Smooth muscle cell (in vitro differentiated cells): ENCODE measurements around the gene INO80B. TPM values are rescaled to one million over a fixed set of nuclear protein-coding genes. Genes with fewer than 3 reads are reported as not detected.

Experiments used
- DNase-seq: peaks from one replicate; lab custom pipeline; 2025; ENCODE audit not compliant: unreplicated experiment; lab: John Stamatoyannopoulos, UW
- H2AFZ ChIP-seq: fragments of 200-600 bp; sonication (generic); 2 replicates; pipeline ENCODE4 v1.6.0; 2016; ENCODE audit warnings: antibody characterized with exemption, low read depth, mild to moderate bottlenecking
- H3F3A ChIP-seq: fragments of 200-600 bp; sonication (generic); 2 replicates; pipeline ENCODE4 v1.6.0; 2017; ENCODE audit warnings: antibody characterized with exemption, low read depth
- H3K27ac ChIP-seq: fragments of 200-600 bp; sonication (generic); 2 replicates; pipeline ENCODE4 v1.5.1; 2016; ENCODE audit warnings: low read depth, mild to moderate bottlenecking
- H3K27me3 ChIP-seq: fragments of 200-600 bp; sonication (generic); 2 replicates; pipeline ENCODE4 v1.6.1; 2016; ENCODE audit warnings: low read depth, mild to moderate bottlenecking
- H3K36me3 ChIP-seq: fragments of 200-600 bp; sonication (generic); 2 replicates; pipeline ENCODE4 v1.5.1; 2016; ENCODE audit warnings: low read depth
- H3K4me1 ChIP-seq: fragments of 200-600 bp; sonication (generic); 2 replicates; pipeline ENCODE4 v1.5.1; 2016; ENCODE audit warnings: low read depth
- H3K4me2 ChIP-seq: fragments of 200-600 bp; sonication (generic); 2 replicates; pipeline ENCODE4 v1.6.0; 2016; ENCODE audit warnings: mild to moderate bottlenecking
- H3K4me3 ChIP-seq: fragments of 200-600 bp; sonication (generic); 2 replicates; pipeline ENCODE4 v1.5.1; 2016; ENCODE audit warnings: mild to moderate bottlenecking
- H3K79me2 ChIP-seq: fragments of 200-600 bp; sonication (generic); 2 replicates; pipeline ENCODE4 v1.6.0; 2016; ENCODE audit warnings: low read depth, mild to moderate bottlenecking
- H3K9ac ChIP-seq: fragments of 200-600 bp; sonication (generic); 2 replicates; pipeline ENCODE4 v1.6.0; 2016; ENCODE audit warnings: low read depth
- H3K9me3 ChIP-seq: fragments of 200-600 bp; sonication (generic); replicated peaks from 2 replicates; pipeline ENCODE4 v1.5.1; 2016; ENCODE audit warnings: low read depth
- H4K20me1 ChIP-seq: fragments of 200-600 bp; sonication (generic); 2 replicates; pipeline ENCODE4 v1.6.0; 2016; ENCODE audit warnings: low read depth
- CTCF ChIP-seq: fragments of 200-600 bp; sonication (generic); IDR thresholded peaks from 2 replicates; pipeline ENCODE4 v1.5.1; 2017; ENCODE audit warnings: borderline replicate concordance, mild to moderate bottlenecking, antibody characterized with exemption; ENCODE audit not compliant: insufficient read depth, poor library complexity, severe bottlenecking
- WGBS: methylation state at CpG from one replicate; pipeline ENCODE4 v1.1.7; 2016; ENCODE audit warnings: low lambda C conversion rate; 5-methylcytosine and 5-hydroxymethylcytosine counted together
- polyA plus RNA-seq: library from polyadenylated mRNA; unstranded; fragments of >200 nt; fragmentation: Nextera tagmentation; extraction: Ambion mirVana; gene quantifications from 2 replicates; pipeline ENCODE4 v1.2.1, GENCODE V29; 2016
- total RNA-seq: library from RNA; depleted of rRNA; stranded (reverse); fragments of >200 nt; gene quantifications from 2 replicates; pipeline ENCODE4 v1.2.3, GENCODE V29; 2014

The INO80B gene
- total and polyA plus RNA-seq, 2 experiments from 2014 or later = 4.7 to 10.4 TPM

GRCh38 chr2:74436111-74436805 lies 18.6 kb upstream of the INO80B start:
- Histone ChIP-seq H3K79me2 (peaks cover 83% of the 10 kb centered on the region), H3K36me3 (peaks cover 5% of the 10 kb centered on the region), H4K20me1 (peaks cover 81% of the 10 kb centered on the region), H2AFZ (no peak overlapping the region), H3K27me3 (no peaks in the 10 kb centered on the region), H3F3A (peaks cover 17% of the 10 kb centered on the region), H3K9me3 (no peaks in the 10 kb centered on the region), H3K4me2 (peak overlapping the region; percentile 96), H3K27ac (no peak overlapping the region), H3K4me3 (no peak overlapping the region), H3K9ac (no peak overlapping the region), H3K4me1 (peaks cover 30% of the 10 kb centered on the region)
- WGBS = 96% methylated on average over 42 of the region's 43 CpGs
- DNase-seq = no peak
- no peak for TF ChIP-seq CTCF

DNA sequence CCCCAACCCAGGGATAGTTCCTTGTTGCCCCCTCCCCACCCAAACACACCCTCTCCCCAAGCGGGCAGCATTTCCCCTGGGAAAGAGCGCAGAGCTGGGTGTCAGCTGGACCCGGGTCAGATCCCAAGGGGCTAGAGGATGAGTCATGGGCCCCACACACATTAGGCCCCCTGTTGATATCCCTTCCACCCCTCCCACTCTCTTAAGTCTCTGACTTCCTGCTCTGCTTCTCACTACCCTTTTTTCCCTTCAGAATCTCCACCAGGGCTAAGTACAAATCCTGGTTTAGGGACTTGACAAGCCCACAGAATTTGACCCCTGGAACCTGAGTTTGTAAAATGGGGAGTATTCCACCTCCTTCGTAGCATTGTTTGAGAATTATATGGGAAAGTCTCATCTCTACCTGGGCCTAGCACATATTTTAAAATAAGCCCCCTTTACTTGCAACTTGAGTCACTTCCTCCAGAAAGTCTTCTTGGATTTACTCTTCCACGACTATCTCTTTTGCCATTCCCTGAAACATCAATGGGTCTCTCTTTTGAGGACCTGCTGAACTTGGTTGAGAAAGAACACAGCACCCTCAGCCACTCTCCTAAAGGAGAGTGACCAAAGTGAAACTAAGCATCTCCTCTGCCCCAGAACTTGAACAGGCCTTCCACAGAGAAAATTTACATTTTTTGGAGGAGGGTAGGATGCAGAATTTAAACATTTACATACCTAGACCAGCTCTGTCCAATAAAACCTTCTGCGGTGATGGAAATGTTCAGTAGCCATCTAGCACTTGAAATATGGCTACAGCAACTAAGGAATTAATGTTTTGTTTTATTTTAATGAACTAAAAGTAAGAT lies 17.8 kb upstream of the INO80B start:
- H3K79me2 ChIP-seq = peaks cover 78% of the 10 kb centered on the region
- H3F3A ChIP-seq = peaks cover 11% of the 10 kb centered on the region
- H3K36me3 ChIP-seq = no peaks in the 10 kb centered on the region
- H3K9me3 ChIP-seq = no peaks in the 10 kb centered on the region
- peaks cover 30% of the 10 kb centered on the region for H3K4me1 ChIP-seq
- DNase-seq = no peak
- H3K27ac ChIP-seq = peak overlapping the region; percentile 11
- H3K4me3 ChIP-seq = no peak overlapping the region
- 53% methylated on average over 6 of the region's 6 CpGs for WGBS
- no peak for TF ChIP-seq CTCF
- H3K27me3 ChIP-seq = no peaks in the 10 kb centered on the region
- peaks cover 72% of the 10 kb centered on the region for H4K20me1 ChIP-seq
- H2AFZ ChIP-seq = no peak overlapping the region
- H3K4me2 ChIP-seq = peak overlapping the region; percentile 96
- H3K9ac ChIP-seq = no peak overlapping the region

- H3F3A ChIP-seq = peaks cover 15% of the 10 kb centered on the region
- no peaks in the 10 kb centered on the region for H3K9me3 ChIP-seq
- peak overlapping the region; percentile 96 for H3K4me2 ChIP-seq
- peaks cover 30% of the 10 kb centered on the region for H3K4me1 ChIP-seq
- WGBS = 100% methylated on average over 1 of the region's 1 CpG
- H2AFZ ChIP-seq = no peak overlapping the region
- no peak for TF ChIP-seq CTCF
- no peak for DNase-seq
- peak overlapping the region; percentile 93 for H3K27ac ChIP-seq
- peaks cover 64% of the 10 kb centered on the region for H4K20me1 ChIP-seq
- peaks cover 73% of the 10 kb centered on the region for H3K79me2 ChIP-seq
- H3K36me3 ChIP-seq = no peaks in the 10 kb centered on the region
- H3K9ac ChIP-seq = no peak overlapping the region
- H3K27me3 ChIP-seq = no peaks in the 10 kb centered on the region
- H3K4me3 ChIP-seq = peak overlapping the region; percentile 61
These were observed 16.6 kb upstream of the INO80B start for GRCh38 chr2:74438248-74438647.
